VCaP (cell line): Measurements from ENCODE around the gene ZNF557.
"Not testable (repeated sequence)": the region's sequence is repeated elsewhere in the genome, so short reads cannot be mapped to it uniquely, and the experiment has no call there.

Source experiments
- H3K27ac ChIP-seq: fragments of 450-650 bp; 2 replicates; pipeline ENCODE4 v1.5.1; 2017
- TF ChIP-seq, protein P1 (sequence below): fragments of 450-650 bp; conservative IDR thresholded peaks from 2 replicates; pipeline ENCODE4 v1.5.1; 2017; ENCODE audit warnings: mild to moderate bottlenecking, moderate library complexity

The ZNF557 gene

DNA sequence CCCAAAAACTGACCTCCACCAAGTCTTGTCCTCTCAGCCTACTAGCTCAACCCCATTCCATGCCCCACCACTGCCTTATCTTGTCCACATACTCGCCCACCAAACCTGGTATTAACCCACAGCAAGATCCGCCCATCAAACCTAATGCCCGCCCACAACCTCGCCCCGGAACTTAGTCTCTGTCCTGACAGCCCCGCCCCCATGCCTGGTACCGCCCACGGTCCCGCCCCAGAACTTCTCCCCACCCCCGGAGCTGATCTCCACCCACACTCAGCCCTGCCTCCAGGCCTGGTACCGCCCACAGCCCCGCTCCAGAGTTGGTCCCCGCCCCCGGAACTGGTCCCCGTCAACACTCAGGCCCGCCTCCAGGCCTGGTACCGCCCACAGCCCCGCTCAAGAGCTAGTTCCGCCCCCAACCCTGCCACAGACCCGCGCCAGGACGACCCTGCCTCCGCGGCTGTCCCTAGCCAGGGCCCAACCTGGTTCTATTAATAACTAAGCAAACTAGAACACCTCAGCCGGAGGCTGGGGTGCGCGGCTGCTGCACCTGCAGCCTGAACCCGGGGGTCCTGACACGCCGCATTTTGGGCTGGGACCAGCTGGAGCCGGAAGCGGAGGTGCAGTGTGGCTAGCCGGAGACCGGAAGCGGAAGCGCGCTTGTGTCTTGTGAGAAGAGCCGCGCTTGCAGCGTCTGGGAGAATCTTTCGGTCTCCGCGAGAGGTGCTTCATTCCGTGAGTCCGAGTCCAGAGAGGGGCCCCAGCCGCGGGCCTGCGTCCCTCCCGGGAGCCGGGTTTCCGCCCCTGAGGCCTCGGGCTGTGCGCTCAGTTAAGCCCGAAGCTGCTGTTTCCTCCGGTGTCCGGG lies at the start of gene ZNF557:
TSS of gene ZNF557 (plus strand) at position 662 of the 862 bp plus-strand sequence. CDS start 5,372 bp downstream, outside the sequence.
- TF ChIP-seq, protein P1, sequence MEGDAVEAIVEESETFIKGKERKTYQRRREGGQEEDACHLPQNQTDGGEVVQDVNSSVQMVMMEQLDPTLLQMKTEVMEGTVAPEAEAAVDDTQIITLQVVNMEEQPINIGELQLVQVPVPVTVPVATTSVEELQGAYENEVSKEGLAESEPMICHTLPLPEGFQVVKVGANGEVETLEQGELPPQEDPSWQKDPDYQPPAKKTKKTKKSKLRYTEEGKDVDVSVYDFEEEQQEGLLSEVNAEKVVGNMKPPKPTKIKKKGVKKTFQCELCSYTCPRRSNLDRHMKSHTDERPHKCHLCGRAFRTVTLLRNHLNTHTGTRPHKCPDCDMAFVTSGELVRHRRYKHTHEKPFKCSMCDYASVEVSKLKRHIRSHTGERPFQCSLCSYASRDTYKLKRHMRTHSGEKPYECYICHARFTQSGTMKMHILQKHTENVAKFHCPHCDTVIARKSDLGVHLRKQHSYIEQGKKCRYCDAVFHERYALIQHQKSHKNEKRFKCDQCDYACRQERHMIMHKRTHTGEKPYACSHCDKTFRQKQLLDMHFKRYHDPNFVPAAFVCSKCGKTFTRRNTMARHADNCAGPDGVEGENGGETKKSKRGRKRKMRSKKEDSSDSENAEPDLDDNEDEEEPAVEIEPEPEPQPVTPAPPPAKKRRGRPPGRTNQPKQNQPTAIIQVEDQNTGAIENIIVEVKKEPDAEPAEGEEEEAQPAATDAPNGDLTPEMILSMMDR: no peak
- H3K27ac ChIP-seq: peak within 1 kb of the TSS; percentile 69

DNA sequence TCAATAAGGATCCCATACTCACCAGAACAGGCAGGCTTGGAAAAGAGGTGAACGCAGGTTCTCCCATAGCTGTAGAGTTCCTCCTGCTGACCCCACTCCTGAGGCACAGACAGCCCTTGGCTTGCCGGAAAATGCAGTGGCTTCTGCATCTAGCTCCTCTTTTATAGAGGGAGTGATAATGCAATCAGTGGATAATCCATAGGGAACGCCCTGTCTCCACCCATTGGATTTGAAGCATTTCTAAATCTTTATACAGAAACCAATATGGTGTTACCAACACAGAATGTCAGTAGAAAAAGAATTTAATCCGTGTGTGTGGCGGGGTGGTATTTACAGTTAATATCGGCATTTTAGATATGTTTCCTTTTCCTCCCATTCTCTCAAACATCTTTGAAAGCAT lies 48.2 kb upstream of the ZNF557 start, which contains the start of gene MBD3L2B:
TSS of gene MBD3L2B (minus strand) at position 101 of the 400 bp plus-strand sequence. CDS start at position 67, 34 bp downstream.
- H3K27ac ChIP-seq: not testable (repeated sequence)

DNA sequence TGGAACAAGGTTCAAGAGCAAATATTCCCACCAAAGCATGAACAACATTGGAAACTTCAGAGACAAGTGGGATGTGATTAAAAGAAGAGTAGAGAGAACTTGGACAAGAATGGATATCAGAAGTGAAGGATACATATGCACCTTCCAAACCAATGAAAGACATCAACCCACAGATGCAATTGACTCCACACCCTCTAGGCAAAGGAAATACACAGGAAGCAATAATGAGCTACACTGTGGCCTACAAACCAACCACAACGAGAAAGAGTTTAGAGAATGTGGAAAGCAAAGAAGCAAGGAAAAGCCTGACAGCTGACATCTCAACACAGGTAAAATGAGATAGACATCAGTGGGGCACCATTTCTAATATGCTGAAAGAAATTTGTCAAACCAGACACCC lies 40.7 kb upstream of the ZNF557 start:
- not testable (repeated sequence) for H3K27ac ChIP-seq

DNA sequence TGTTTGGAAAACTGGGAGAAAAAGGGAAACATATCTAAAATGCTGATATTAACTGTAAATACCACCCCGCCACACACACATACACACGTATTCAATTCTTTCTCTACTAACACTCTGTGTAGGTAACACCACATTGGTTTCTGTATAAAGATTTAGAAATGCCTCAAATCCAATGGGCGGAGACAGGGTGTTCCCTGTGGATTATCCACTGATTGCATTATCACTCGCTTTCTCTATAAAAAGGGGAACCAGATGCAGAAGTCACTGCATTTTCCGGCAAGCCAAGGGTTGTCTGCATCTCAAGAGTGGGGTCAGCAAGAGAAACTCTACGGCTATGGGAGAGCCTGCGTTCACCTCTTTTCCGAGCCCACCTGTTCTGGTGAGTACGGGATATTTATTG lies 39.2 kb upstream of the ZNF557 start, which contains the start of gene MBD3L5:
TSS of gene MBD3L5 (plus strand) at position 301 of the 400 bp plus-strand sequence. CDS start at position 335, 34 bp downstream.
- not testable (repeated sequence) for H3K27ac ChIP-seq

GRCh38 chr19:7040079-7040478 lies 29.4 kb upstream of the ZNF557 start, which contains the start of gene MBD3L4:
Gene MBD3L4, minus strand, starts transcription at chr19:7040179. Its CDS starts 35 bp downstream, at chr19:7040144.
- H3K27ac ChIP-seq: not testable (repeated sequence)

- not testable (repeated sequence) for H3K27ac ChIP-seq
Observed at GRCh38 chr19:7041563-7041962, 27.9 kb upstream of the ZNF557 start.

GRCh38 chr19:7049021-7049420 lies 20.5 kb upstream of the ZNF557 start, which contains the start of gene MBD3L2:
Gene MBD3L2, plus strand, starts transcription at chr19:7049321. Its CDS starts 53 bp downstream, at chr19:7049374.
- H3K27ac ChIP-seq: not testable (repeated sequence)

- not testable (repeated sequence) for H3K27ac ChIP-seq
Observed at GRCh38 chr19:7051421-7051820, 18.1 kb upstream of the ZNF557 start.

DNA sequence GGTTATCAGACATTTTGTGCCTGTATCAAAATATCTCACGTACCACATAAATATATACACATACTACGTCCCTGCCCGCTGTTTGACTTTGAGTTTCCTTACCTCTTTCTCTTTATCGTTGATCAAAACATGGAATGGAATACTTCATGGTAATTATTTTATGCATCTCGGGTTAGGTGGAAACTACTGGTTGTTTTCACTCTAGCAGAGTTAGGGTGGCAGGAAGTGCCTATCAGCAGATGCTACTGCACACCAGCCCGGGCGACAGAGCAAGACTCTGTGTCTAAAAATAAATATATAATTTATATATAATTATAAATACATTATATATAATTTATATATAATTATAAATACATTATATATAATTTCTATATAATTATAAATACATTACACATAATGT lies 16.6 kb upstream of the ZNF557 start:
- H3K27ac ChIP-seq: not testable (repeated sequence)

- not testable (repeated sequence) for H3K27ac ChIP-seq
Observed at GRCh38 chr19:7054635-7055368, 14.7 kb upstream of the ZNF557 start.

GRCh38 chr19:7055679-7056078 lies 13.8 kb upstream of the ZNF557 start:
- not testable (repeated sequence) for H3K27ac ChIP-seq

DNA sequence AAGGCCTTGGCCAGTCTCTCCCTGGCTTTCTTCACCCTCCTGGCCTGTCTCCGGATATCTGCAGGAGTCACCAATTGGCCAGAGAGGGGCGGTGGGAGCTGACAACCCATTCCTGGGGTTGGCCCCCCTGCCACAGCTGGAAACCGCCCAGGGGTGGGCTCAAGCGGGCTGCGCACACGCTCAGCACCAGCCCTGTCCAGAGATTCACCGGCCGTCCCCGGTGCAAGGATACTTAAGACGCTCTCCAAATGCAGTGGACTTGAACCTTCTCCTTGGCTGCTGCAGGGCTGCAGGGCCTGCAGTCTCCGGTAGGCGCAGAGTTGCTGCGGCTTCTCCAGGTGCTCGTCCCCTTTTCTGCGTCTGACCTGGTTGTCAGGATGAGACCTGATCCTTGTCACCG lies 13.1 kb upstream of the ZNF557 start:
- not testable (repeated sequence) for H3K27ac ChIP-seq

DNA sequence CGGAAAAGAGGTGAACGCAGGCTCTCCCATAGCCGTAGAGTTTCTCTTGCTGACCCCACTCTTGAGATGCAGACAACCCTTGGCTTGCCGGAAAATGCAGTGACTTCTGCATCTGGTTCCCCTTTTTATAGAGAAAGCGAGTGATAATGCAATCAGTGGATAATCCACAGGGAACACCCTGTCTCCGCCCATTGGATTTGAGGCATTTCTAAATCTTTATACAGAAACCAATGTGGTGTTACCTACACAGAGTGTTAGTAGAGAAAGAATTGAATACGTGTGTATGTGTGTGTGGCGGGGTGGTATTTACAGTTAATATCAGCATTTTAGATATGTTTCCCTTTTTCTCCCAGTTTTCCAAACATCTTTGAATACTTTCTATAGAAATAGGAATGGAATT lies 10.9 kb upstream of the ZNF557 start, which contains the start of gene MBD3L3:
TSS of gene MBD3L3 (minus strand) at position 101 of the 400 bp plus-strand sequence. CDS start at position 30, 71 bp downstream.
- H3K27ac ChIP-seq: not testable (repeated sequence)

GRCh38 chr19:7059977-7060376 lies 9.5 kb upstream of the ZNF557 start:
- H3K27ac ChIP-seq: not testable (repeated sequence)

- TF ChIP-seq, protein P1: no peak
- H3K27ac ChIP-seq: no peak overlapping the region
Observed at GRCh38 chr19:7063339-7063738, 6.2 kb upstream of the ZNF557 start.
